ENCODE data around the gene TTC24.

TTC24 gene

GRCh38 chr1:156579472-156579871 lies at the start of gene TTC24:
Gene TTC24 (plus strand): TSS chr1:156579723. CDS start chr1:156581365, 1,642 bp downstream.
- TF ChIP-seq GATA3 (IDR thresholded peaks at IDR 0.05; ENCODE audit: low read depth, low read length) (no peak), GATA2 (IDR thresholded peaks at IDR 0.05; ENCODE audit: low read depth, low read length) (no peak)

DNA sequence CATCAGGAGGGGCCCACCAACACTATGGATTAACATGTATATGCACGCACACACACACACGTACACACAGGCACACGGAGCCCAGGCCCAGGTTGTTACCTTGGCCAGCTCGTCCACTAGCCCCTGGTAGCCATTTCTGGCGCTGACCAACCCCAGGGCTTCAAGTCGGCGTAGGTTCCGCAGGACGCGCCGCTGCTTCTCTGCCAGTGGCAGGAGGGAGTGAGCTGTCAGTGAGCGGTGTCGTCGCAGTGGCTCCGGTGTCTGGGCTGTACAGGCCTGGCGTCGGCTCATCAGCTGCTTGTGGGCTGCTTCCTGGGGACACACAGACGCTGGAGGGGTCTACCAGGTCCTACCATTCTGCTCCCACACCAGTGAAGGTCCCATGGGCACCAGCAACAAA lies 49.5 kb upstream of the TTC24 start:
- no peak for TF ChIP-seq GATA3 (IDR thresholded peaks at IDR 0.05; ENCODE audit: low read depth, low read length)
- TF ChIP-seq GATA2 (IDR thresholded peaks at IDR 0.05; ENCODE audit: low read depth, low read length) = no peak

- TF ChIP-seq GATA2 (IDR thresholded peaks at IDR 0.05; ENCODE audit: low read depth, low read length) (no peak), GATA3 (IDR thresholded peaks at IDR 0.05; ENCODE audit: low read depth, low read length) (no peak)
Measured at GRCh38 chr1:156532374-156532773, 47.1 kb upstream of the TTC24 start.

DNA sequence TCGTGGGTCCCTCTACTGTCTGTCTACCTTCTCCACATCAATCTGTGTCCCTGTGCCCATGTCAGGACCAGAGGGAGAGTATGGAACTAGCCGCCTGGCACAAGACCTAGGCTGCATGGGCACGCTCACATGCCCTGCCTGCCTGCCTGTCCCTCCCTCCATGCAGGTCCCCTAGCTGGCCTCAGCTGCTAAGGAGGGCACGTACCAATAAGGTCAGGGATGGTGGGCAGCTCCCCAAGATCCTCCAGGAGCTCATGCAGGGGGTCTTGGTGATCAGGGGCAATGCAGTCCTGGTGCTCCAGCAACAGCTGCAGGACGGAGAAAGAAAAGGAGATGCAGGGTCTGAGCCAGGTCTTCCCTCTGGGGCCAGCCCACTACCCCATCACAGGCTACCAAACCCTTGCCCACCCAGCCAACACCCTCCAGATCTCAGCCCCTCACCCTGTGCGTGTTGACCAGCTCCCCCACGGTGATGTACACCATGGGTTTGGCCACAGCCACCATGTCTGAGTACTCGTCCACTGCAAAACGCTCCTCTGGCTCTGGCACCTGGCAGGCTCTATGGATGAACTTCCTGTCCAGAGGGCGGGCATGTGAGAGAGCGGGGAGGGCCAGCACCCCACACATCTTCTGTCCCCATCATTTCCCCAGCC lies 45.8 kb upstream of the TTC24 start:
- TF ChIP-seq GATA3 (IDR thresholded peaks at IDR 0.05; ENCODE audit: low read depth, low read length) (no peak), GATA2 (IDR thresholded peaks at IDR 0.05; ENCODE audit: low read depth, low read length) (no peak)

- no peak for TF ChIP-seq GATA2 (IDR thresholded peaks at IDR 0.05; ENCODE audit: low read depth, low read length)
- TF ChIP-seq GATA3 (IDR thresholded peaks at IDR 0.05; ENCODE audit: low read depth, low read length) = no peak
Measured at GRCh38 chr1:156534424-156535060, 45.0 kb upstream of the TTC24 start.

GRCh38 chr1:156537027-156537426 lies 42.5 kb upstream of the TTC24 start:
- TF ChIP-seq GATA3 (IDR thresholded peaks at IDR 0.05; ENCODE audit: low read depth, low read length) (no peak), GATA2 (IDR thresholded peaks at IDR 0.05; ENCODE audit: low read depth, low read length) (no peak)

DNA sequence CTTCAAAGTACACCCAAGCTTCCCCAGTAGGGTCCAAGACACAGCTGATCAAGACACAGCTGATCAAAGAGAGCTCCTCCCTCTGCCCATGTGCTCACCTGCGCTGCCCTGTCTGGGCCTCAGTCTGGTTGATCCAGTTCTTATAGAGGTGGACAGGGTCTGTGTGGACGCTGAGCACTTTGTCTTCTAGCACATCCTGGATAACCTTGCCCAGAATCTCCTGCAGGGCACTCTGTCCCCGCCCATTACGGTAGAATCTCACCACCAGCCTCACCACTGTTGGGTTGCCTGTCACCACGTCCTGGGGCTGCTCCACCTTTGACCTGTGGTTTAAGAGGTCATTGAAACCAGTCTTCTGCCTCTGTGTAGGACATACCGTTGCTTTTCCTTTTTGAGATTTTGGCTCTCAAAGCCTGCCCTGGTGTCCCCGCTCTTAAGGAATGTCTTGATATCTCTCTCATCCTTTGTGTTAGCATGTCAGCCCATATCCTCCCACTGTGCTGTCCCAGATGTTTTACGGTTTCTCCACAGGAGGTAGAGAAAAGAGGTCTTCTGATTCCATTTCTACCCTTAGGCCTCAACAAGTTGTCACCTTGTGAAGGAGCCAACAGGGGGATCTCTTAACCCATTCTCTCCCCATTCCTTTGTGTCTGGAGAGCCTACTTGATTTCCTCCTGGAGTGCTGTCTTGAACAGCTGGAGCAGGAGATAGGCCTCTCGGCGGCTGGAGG lies 40.6 kb upstream of the TTC24 start:
- no peak for TF ChIP-seq GATA3 (IDR thresholded peaks at IDR 0.05; ENCODE audit: low read depth, low read length)
- TF ChIP-seq GATA2 (IDR thresholded peaks at IDR 0.05; ENCODE audit: low read depth, low read length) = no peak

- TF ChIP-seq GATA2 (IDR thresholded peaks at IDR 0.05; ENCODE audit: low read depth, low read length) (no peak), GATA3 (IDR thresholded peaks at IDR 0.05; ENCODE audit: low read depth, low read length) (no peak)
Measured at GRCh38 chr1:156539818-156540355, 39.6 kb upstream of the TTC24 start.

GRCh38 chr1:156540955-156541354 lies 38.6 kb upstream of the TTC24 start:
- TF ChIP-seq GATA2 (IDR thresholded peaks at IDR 0.05; ENCODE audit: low read depth, low read length) (no peak), GATA3 (IDR thresholded peaks at IDR 0.05; ENCODE audit: low read depth, low read length) (no peak)

DNA sequence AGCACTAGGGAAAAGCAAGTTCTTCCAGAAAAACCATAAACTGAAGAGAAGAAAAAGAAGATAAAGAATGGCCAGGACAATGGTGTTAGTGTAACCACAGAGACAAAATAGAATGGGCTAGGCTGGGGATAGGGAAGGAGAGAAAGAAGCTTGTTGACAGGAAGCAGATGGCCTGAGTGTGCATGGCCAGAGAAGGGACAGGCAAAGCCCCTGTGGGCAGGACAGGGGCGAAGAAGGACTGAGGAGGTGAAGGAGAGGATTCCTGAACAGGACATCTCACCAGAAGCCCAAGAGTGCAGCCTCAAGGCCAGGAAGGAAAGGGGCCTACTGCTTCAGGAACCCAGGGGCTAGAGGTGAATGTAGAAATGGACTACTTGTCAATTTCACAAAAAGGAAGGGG lies 36.5 kb upstream of the TTC24 start:
- no peak for TF ChIP-seq GATA3 (IDR thresholded peaks at IDR 0.05; ENCODE audit: low read depth, low read length)
- no peak for TF ChIP-seq GATA2 (IDR thresholded peaks at IDR 0.05; ENCODE audit: low read depth, low read length)

DNA sequence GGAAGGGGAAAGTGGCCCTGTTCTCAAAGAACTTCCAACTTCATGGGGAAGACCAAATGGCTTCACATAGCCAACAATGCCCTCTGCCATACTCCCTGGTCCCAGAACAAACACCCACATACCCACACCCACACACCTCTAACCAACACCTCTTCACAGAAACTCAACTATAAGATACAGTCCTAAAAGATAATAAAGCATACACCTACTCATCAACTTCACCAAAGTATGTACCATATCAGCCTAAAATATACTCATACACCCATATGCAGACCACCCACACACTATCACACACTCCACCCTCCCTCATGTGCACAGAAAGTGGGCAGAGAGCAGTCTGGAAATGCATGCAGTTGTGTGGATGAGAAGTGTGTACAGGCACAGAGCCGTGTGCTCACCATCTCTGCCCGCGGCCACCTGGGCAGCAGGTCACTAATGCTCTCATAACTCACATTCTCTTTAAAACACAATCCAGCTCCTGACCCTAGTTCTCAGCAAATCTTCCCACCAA lies 34.9 kb upstream of the TTC24 start:
- TF ChIP-seq GATA3 (IDR thresholded peaks at IDR 0.05; ENCODE audit: low read depth, low read length) (no peak), GATA2 (IDR thresholded peaks at IDR 0.05; ENCODE audit: low read depth, low read length) (no peak)

- no peak for TF ChIP-seq GATA3 (IDR thresholded peaks at IDR 0.05; ENCODE audit: low read depth, low read length)
- no peak for TF ChIP-seq GATA2 (IDR thresholded peaks at IDR 0.05; ENCODE audit: low read depth, low read length)
Measured at GRCh38 chr1:156546267-156546666, 33.3 kb upstream of the TTC24 start.

DNA sequence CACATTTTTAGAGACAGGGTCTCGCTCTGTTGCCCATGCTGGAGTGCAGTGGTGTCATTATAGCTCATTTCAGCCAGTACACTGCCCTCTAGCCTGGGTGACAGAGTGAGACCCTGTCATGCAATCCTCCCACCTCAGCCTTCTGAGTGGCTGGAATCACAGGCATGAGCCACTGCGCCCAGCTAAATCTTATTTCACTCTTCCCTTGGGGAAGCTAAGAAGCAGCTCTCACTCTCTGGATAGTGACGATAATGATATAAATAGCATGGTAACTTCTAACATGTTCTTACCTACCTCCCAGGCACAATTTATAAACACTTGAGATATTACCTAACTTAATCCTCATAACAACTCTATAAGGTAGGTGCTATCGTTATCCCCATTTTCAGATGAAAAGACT lies 32.1 kb upstream of the TTC24 start:
- TF ChIP-seq GATA3 (IDR thresholded peaks at IDR 0.05; ENCODE audit: low read depth, low read length) (no peak), GATA2 (IDR thresholded peaks at IDR 0.05; ENCODE audit: low read depth, low read length) (no peak)

DNA sequence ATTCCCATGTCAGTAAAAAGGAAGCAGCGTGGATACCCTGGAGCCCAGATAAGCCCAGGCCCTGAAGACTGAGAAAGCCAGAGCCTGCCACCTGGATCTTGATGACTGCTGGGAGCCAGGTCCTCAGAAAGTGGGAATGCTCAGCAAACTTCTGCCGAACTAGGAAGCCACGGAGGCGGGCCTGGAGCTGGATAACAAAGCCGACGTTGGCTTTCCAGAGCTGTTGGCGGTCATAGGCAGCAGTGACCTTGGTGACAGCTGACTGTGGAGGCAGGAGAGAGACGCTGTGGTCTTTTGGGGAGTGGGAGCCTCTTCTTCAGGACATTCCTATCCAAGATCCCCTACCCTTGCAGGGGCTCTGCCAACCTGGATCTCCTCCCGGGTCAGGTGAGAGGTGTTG lies 31.5 kb upstream of the TTC24 start:
- TF ChIP-seq GATA3 (IDR thresholded peaks at IDR 0.05; ENCODE audit: low read depth, low read length) (no peak), GATA2 (IDR thresholded peaks at IDR 0.05; ENCODE audit: low read depth, low read length) (no peak)
